CD4-positive, alpha-beta memory T cell (primary cell): Measurements from ENCODE around the gene RRM1. TPM values are rescaled to one million over a fixed set of nuclear protein-coding genes. Genes with fewer than 3 reads are reported as not detected.

Source experiments
- CTCF ChIA-PET: fragments of 350-600 bp; sonication (Branson Sonifier 250); formaldehyde crosslinking; loops from one replicate; lab custom pipeline; 2021; ENCODE audit warnings: inconsistent platforms; ENCODE audit not compliant: partially characterized antibody; lab: Charles Lee
- POLR2A ChIA-PET: fragments of 350-600 bp; sonication (Branson Sonifier 250); formaldehyde crosslinking; loops from one replicate; lab custom pipeline; 2021; ENCODE audit not compliant: partially characterized antibody; lab: Charles Lee
- DNase-seq, 5 donors: peaks; one replicate each; pipeline versions ENCODE4 v3.0.0 to v3.0.0-alpha.2; 2020 to 2022; ENCODE audit warnings: mixed read lengths in 1 of 5
- H3K27ac ChIP-seq: one replicate; pipeline ENCODE4 v1.7.0; 2013; ENCODE audit warnings: low read depth, low read length
- H3K27me3 ChIP-seq: 2 replicates; pipeline ENCODE4 v1.7.0; 2013; ENCODE audit warnings: mild to moderate bottlenecking, low read length, moderate library complexity; ENCODE audit not compliant: insufficient read depth
- H3K36me3 ChIP-seq: 2 replicates; pipeline ENCODE4 v1.7.0; 2013; ENCODE audit warnings: mild to moderate bottlenecking, low read length, moderate library complexity; ENCODE audit not compliant: insufficient read depth
- H3K4me1 ChIP-seq: 2 replicates; pipeline ENCODE4 v1.7.0; 2013; ENCODE audit warnings: mild to moderate bottlenecking, low read length, moderate library complexity; ENCODE audit not compliant: insufficient read depth
- H3K4me3 ChIP-seq, 2 donors: one replicate each; pipeline ENCODE4 v1.7.0; 2013; ENCODE audit warnings: low read length in 2 of 2, mild to moderate bottlenecking in 1 of 2
- H3K9me3 ChIP-seq, 2 donors: one replicate each; pipeline ENCODE4 v1.7.0; 2013; ENCODE audit warnings: low read length in 2 of 2, control low read depth in 1 of 2; ENCODE audit not compliant: control insufficient read depth in 1 of 2
- H3K27ac Mint-ChIP-seq, 7 donors: one replicate each; pipeline ENCODE4 v1.8.0; 2020 to 2021; ENCODE audit warnings: mixed read lengths in 7 of 7, mild to moderate bottlenecking in 6 of 7, inconsistent platforms in 3 of 7, moderate library complexity in 3 of 7
- H3K27me3 Mint-ChIP-seq, 2 donors: one replicate each; pipeline ENCODE4 v1.8.0; 2020 to 2021; ENCODE audit warnings: mixed read lengths in 2 of 2
- H3K36me3 Mint-ChIP-seq, 2 donors: one replicate each; pipeline ENCODE4 v1.8.0; 2020 to 2021; ENCODE audit warnings: mixed read lengths in 2 of 2, inconsistent platforms in 1 of 2, mild to moderate bottlenecking in 1 of 2
- H3K4me1 Mint-ChIP-seq, 4 donors: one replicate each; pipeline ENCODE4 v1.8.0; 2020 to 2021; ENCODE audit warnings: mixed read lengths in 4 of 4, mild to moderate bottlenecking in 1 of 4
- H3K4me3 Mint-ChIP-seq, 8 donors: one replicate each; pipeline ENCODE4 v1.8.0; 2020 to 2021; ENCODE audit warnings: mixed read lengths in 8 of 8, mild to moderate bottlenecking in 7 of 8, moderate library complexity in 6 of 8, inconsistent platforms in 3 of 8
- H3K9me3 Mint-ChIP-seq, 8 donors: one replicate each; pipeline ENCODE4 v1.8.0; 2020 to 2021; ENCODE audit warnings: mixed read lengths in 8 of 8, mild to moderate bottlenecking in 5 of 8, inconsistent platforms in 3 of 8, moderate library complexity in 1 of 8
- intact Hi-C: fragments of 100-400 bp; cut with micrococcal nuclease; formaldehyde crosslinking; loops from one replicate; pipeline ENCODE4 v1.15.1; 2023
- polyA plus RNA-seq, 2 donors: library from polyadenylated mRNA; unstranded; fragments of 300-500 nt; fragmentation: Illumina TruSeq; gene quantifications; one replicate each; pipeline ENCODE4 v1.2.3, GENCODE V29; 2021
- total RNA-seq, 2 experiments: library from RNA; stranded (reverse); gene quantifications; one replicate each; pipeline ENCODE4 v1.2.3, GENCODE V29; 2021

RRM1 gene
- total and polyA plus RNA-seq, 4 experiments from 2014 or later = 38.0 to 49.9 (median 44.3) TPM

DNA sequence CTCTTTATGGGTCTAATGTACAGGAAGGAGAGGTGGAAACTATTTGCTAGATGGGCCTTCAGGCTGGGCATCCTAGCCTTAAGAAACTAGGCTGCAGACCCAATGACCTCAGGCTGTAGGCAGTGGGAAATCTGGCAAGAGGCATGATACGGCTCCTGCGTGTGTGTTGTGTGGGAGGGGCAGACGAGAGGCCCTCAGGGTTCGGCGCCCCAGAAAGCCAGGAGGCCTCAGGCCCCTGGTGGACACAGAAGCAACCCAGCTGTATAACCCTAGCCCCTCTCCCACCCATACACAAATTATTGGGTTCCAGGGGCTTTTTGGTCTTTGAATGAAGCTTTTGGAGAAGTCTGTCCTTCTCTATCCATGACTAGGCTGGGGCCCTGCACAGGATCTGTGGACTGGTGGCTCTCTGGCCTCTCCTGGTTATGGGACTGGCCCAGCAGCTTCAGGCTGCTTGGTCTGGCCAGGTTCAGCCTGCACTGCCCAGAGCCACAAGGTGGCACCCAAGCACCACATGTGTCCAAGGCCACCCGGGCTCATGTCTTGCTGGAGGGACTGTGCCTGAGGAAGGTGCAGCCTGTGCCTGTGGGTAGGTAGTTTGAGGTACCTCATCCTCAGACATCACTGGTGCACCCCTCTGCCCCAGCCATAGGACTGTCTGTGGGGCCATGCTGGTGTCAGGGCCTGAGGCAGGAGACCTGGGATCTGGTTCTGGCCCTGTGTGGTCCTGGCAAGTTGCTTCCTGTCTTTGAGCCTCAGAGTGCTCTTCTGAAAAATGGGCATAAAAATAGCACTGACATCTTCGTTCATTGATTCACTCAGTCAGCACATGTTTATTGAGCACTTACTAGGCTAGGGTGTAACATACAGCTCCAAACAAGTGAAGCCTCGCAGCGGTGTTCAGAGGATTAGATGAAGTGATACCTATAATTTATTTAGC lies 87.5 kb downstream of the RRM1 start:
- Histone ChIP-seq H3K36me3 (no peaks in the 10 kb centered on the region), H3K9me3 (no peaks in the 10 kb centered on the region), H3K4me1 (no peaks in the 10 kb centered on the region), H3K27ac (no peak overlapping the region), H3K27me3 (no peaks in the 10 kb centered on the region), H3K4me3 (no peak overlapping the region)
- POLR2A ChIA-PET = no interaction called here
- peaks cover 1 to 12% of the 10 kb centered on the region in 2 donors for H3K27me3 Mint-ChIP-seq
- CTCF ChIA-PET = interaction anchor here (7.4 kb wide), 1 partner anchor 359 kb away, joined by 151 read pairs; the partner anchor contains the start of gene OR52M1
- intact Hi-C loops = no loop called here
- no peaks in the 10 kb centered on the region for H3K36me3 Mint-ChIP-seq
- H3K4me1 Mint-ChIP-seq = peaks cover 0 to 1% (median 0%) of the 10 kb centered on the region in 4 donors
- H3K27ac Mint-ChIP-seq = no peak overlapping the region
- H3K9me3 Mint-ChIP-seq = no peaks in the 10 kb centered on the region
- no peak overlapping the region for H3K4me3 Mint-ChIP-seq
- peak in 1 of 5 donors; percentile 7 for DNase-seq

DNA sequence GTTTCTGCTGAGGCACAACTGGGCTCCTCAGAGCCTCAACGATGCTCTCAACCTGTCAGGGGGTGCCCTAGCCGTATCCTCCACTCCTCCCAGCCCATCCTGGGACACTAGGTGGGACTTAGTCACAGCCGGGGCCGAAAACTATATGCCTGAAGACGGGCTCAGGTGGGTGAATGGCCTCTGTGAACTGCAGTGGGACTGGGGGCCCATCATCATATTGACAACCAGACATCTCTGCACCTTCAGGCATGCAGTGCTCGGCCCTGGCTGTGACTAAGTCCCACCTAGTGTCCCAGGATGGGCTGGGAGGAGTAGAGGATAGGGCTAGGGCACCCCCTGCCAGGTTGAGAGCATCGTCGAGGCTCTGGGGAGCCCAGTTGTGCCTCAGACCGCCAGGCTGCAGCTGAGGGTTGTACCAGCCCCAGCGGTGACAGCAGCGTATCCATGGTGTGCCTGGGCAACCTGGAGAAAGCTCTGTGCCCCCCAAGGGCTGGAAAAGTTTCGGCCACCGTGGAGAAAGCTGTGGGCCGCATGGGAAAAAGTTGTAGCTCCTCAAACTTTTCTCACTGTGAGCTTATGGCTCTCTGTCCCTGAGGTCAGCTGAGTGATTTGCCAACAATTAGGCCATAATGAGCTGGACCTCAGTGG lies 88.9 kb downstream of the RRM1 start:
- Histone ChIP-seq H3K27ac (no peak overlapping the region), H3K4me3 (no peak overlapping the region), H3K27me3 (no peaks in the 10 kb centered on the region), H3K4me1 (no peaks in the 10 kb centered on the region), H3K36me3 (no peaks in the 10 kb centered on the region), H3K9me3 (no peaks in the 10 kb centered on the region)
- Mint-ChIP-seq H3K4me1 (peaks cover 0 to 3% (median under 1%) of the 10 kb centered on the region in 4 donors), H3K4me3 (no peak overlapping the region), H3K27me3 (peaks cover 1 to 6% of the 10 kb centered on the region in 2 donors), H3K27ac (no peak overlapping the region), H3K9me3 (no peaks in the 10 kb centered on the region), H3K36me3 (no peaks in the 10 kb centered on the region)
- POLR2A ChIA-PET = no interaction called here
- intact Hi-C loops = no loop called here
- DNase-seq = no peak
- CTCF ChIA-PET = interaction anchor here (5.4 to 7.4 kb wide), 2 partner anchors 310 to 358 kb away, joined by 151 to 178 read pairs; partner anchors contain the start of gene OR52M1

DNA sequence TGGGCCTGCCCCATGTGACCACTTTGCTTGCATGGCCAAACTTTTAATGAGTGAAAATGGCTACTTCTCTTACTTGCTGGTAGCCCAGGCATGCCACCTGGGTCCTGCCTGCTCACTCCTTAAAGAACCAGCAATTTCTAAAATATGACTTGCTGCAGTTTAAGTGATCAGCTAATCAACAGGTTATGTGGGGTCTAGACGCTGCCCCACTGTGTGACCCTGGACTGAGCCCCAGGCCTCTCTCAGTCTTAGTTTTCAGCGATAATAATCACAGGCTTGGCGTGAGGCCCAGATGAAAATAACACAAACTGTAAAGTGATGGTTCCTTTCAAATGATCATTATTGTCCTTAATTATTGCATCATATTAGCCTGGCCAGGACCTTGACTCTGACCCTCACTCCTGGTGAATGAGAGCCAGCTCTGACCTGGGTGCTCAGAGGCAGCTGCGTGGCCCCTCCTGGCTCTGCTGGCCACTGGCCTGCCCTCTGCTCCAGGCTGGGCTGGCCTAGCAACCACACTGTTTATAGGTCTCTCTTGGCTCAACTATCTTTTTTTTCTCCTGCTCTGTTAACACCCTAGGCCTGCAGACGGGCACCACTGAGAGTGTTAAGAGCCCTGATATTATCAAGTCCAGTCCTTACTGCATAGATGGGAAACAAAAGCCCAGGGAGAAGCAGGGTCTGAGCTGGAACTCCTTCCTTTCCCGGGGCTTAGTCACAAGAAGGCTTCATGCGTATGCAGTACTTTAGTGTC lies 89.7 kb downstream of the RRM1 start:
- H3K36me3 Mint-ChIP-seq = no peaks in the 10 kb centered on the region
- no peaks in the 10 kb centered on the region for H3K36me3 ChIP-seq
- H3K4me3 ChIP-seq = no peak overlapping the region
- peaks cover 0 to 3% (median under 1%) of the 10 kb centered on the region in 4 donors for H3K4me1 Mint-ChIP-seq
- H3K4me3 Mint-ChIP-seq = no peak overlapping the region
- DNase-seq = no peak
- ChIA-PET POLR2A (no interaction called here), CTCF (interaction anchor here (1.4 to 7.4 kb wide), 3 partner anchors 19 to 357 kb away, joined by 3 to 178 read pairs (median 151); partner anchors contain the start of gene OR52M1)
- H3K4me1 ChIP-seq = no peaks in the 10 kb centered on the region
- no peaks in the 10 kb centered on the region for H3K9me3 Mint-ChIP-seq
- intact Hi-C loops = no loop called here
- peaks cover 0 to 2% of the 10 kb centered on the region in 2 donors for H3K27me3 Mint-ChIP-seq
- H3K9me3 ChIP-seq = no peaks in the 10 kb centered on the region
- no peak overlapping the region for H3K27ac ChIP-seq
- no peak overlapping the region for H3K27ac Mint-ChIP-seq
- H3K27me3 ChIP-seq = no peaks in the 10 kb centered on the region

DNA sequence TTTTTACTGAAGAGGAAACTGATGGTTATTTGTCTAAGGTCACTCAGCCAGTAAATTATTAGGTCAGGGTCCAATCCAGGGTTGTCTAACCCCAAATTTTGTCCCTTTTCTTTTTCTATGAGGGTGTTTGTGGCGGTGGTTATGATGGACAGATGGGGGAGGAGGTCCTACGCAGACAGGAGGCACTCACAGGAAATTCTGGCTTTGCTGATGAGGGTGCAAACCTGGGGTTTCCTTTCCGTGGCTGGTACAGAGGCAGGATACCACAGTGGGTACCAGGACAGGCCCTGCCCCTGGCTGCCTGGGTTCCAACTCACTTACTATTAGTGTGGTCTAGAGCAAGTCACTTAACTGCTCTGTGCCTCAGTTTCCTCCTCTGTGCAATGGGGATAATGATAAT lies 91.0 kb downstream of the RRM1 start:
- H3K27ac Mint-ChIP-seq = no peak overlapping the region
- POLR2A ChIA-PET = no interaction called here

DNA sequence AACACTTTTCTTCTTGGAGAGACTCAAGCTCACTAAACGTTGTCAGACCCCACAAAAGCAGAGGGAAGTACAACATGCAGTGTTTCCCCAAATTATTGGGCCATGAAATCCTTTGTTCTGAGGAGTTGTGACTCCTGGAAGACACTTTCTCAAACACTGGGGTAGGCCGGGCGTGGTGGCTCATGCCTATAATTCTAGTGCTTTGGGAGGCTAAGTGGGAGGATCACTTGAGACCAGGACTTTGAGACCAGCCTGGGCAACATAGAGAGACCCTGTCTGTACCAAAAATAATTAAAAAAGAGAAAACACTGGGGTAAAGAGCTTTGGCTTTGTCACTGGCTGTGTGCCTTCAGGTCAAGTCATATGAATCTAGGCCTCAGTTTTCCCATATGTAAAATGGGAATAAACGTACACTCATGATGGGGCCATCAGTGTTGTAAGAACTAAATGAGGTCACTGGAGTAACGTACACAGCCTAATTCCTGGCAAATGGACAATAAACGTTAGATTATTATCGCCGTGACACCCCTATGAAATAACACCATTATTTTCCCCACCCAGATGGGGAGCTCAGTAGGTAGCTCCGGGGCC lies 92.0 kb downstream of the RRM1 start:
- Histone ChIP-seq H3K4me3 (no peak overlapping the region), H3K27me3 (no peaks in the 10 kb centered on the region), H3K4me1 (no peaks in the 10 kb centered on the region), H3K27ac (no peak overlapping the region), H3K36me3 (no peaks in the 10 kb centered on the region), H3K9me3 (no peaks in the 10 kb centered on the region)
- Mint-ChIP-seq H3K9me3 (no peaks in the 10 kb centered on the region), H3K4me3 (peak overlapping the region; percentile 72 to 83 (median 80)), H3K36me3 (no peaks in the 10 kb centered on the region), H3K4me1 (peaks cover 0 to 3% (median under 1%) of the 10 kb centered on the region in 4 donors), H3K27me3 (peaks cover 0 to 3% of the 10 kb centered on the region in 2 donors), H3K27ac (no peak overlapping the region)
- DNase-seq = no peak
- POLR2A ChIA-PET = interaction anchor here (0.6 kb wide), 1 partner anchor 1090 kb away, joined by 5 read pairs; no protein-coding TSS in a partner anchor
- CTCF ChIA-PET = interaction anchor here (0.8 to 7.4 kb wide), 25 partner anchors 9 to 1704 kb away, joined by 3 to 178 read pairs (median 5); partner anchors contain the start of genes OR51D1, OR52M1 and STIM1
- intact Hi-C loops = loop anchor here (1.0 to 2.0 kb wide), 3 partner anchors 353 to 1704 kb away; partner anchors contain the start of gene OR51D1

More for the DNA sequence above, 91.0 kb downstream of the RRM1 start:
- H3K4me3 ChIP-seq = no peak overlapping the region
- H3K4me1 ChIP-seq = no peaks in the 10 kb centered on the region
- no peak for DNase-seq
- intact Hi-C loops = no loop called here
- H3K27me3 ChIP-seq = no peaks in the 10 kb centered on the region
- H3K9me3 ChIP-seq = no peaks in the 10 kb centered on the region
- no peak overlapping the region for H3K27ac ChIP-seq
- CTCF ChIA-PET = interaction anchor here (1.0 to 7.4 kb wide), 5 partner anchors 11 to 1419 kb away, joined by 3 to 178 read pairs (median 10); partner anchors contain the start of gene OR52M1
- Mint-ChIP-seq H3K36me3 (no peaks in the 10 kb centered on the region), H3K9me3 (no peaks in the 10 kb centered on the region), H3K4me1 (peaks cover 0 to 3% (median under 1%) of the 10 kb centered on the region in 4 donors), H3K27me3 (no peaks in the 10 kb centered on the region), H3K4me3 (peak overlapping the region in 3 of 8 donors; percentile 0 to 47 (median 36))
- no peaks in the 10 kb centered on the region for H3K36me3 ChIP-seq
